HG03060 (cell line): Measurements from ENCODE around the gene NTN5.
"Not testable (repeated sequence)": the region's sequence is repeated elsewhere in the genome, so short reads cannot be mapped to it uniquely, and the experiment has no call there.

Source experiments
- ATAC-seq: cut with Tn5 transposase; IDR thresholded peaks from one replicate; pipeline ENCODE4 v1.9.1; 2021; ENCODE audit warnings: low read depth, moderate number of reproducible peaks; ENCODE audit not compliant: unreplicated experiment

NTN5 gene

GRCh38 chr19:48702701-48703100 is 29.9 kb upstream of the NTN5 start:
- ATAC-seq, result no peak

DNA sequence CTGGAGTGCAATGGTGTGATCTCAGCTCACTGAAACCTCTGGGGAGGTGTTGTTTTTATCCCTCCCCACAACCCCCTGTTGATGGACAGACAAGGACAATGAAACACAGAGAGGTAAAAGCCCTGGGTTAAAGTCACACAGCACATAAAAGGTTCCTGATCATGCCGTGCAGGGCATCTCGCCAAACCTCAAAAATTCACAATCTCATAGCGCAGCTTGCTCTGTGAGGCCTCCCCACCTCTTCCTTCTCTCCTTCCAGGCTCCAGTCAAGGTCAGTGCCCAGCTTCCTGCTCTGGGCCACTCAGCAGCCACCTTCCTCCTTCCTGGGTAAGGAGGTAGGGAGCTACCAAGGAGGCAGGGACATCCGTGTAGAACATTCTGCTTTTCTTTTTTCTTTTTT is 25.2 kb upstream of the NTN5 start:
- no peak for ATAC-seq

DNA sequence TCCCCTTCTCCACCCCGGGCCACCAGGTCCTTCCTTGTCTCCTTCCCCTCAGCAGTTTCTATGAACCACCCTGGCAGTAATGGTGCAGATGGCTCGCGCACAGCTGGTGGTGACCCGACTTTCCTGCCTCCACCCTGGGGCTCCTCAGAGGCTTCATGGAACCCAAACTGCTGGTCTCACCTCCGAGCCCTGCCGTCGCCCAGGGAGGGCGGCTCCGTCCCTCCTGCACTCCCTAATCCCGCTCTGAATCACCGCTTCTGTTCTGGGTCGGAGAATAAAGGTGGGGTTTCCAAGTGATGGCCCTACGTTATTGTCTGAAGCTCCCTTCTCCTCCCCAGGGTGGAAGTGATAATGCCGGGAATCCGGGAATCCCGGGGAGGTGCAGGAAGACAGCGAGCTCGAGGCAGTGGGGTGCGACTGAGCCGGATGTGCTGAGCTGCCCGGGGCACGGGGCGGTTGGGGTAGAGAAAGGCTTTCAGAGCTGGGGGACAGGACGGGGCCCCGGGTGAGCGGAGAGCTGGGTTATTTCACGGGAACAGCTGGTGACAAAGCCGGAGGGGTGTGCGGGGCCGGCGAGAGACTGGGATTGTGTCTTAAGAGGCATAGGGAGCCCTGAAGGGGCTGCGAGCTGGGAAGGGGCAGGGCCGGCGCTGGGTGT is 23.7 kb upstream of the NTN5 start:
- no peak for ATAC-seq

DNA sequence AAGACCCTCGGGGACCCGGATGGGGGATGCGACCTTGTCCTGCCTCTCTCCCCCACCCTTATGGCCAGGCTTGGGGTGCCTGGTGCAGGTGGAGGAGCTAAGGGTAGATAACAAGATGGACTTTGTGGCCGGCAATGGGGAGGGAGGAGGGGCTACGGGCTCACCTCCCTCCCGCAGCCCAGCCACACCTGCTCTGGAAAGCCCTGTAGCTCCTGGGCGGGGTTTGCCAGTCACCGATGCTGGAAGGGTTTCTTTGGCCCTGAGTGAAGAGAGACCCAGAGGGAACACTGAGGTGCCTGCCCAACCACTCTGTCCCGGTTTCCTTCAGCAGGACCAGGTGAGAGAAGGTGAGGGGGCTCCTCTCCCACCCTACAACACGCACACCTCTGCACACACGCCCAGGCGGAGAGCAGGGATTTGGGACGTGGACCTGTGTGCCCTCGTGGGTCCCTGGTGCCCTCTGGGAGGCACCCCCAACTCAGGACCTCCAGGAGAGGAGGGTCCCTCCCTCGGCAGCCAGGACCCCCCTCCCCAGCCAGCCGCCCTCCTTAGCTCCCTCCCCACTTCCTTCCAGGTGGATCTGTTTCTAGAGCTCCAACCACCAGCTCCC is 23.0 kb upstream of the NTN5 start, which contains the start of gene FUT2:
FUT2 (plus strand) TSS at position 229 of the 610 bp plus-strand sequence. CDS start 6,986 bp downstream, outside the sequence.
- no peak for ATAC-seq

- not testable (repeated sequence) for ATAC-seq
Measured at GRCh38 chr19:48693629-48694028, 20.8 kb upstream of the NTN5 start.

- ATAC-seq, result no peak
Measured at GRCh38 chr19:48689449-48689848, 16.6 kb upstream of the NTN5 start.

DNA sequence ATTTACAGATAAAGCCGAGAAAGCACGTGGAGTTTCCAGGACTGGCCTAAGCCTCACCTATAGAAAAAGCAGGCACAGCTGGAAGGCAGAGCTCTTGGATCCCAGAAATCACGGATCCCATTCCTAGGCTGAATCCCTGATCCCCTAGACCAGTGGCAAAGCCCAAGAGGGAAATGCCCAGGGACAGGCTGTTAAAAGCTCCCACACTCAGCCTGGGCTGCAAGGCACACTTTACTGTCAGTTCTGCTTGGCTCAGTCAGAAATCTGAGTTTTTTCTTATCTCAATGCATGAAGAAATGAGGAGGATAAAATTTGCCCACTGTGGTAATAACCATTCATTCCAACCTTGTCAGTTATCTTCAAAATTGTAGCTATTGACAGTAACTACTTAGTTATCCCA is 15.0 kb upstream of the NTN5 start:
- no peak for ATAC-seq

DNA sequence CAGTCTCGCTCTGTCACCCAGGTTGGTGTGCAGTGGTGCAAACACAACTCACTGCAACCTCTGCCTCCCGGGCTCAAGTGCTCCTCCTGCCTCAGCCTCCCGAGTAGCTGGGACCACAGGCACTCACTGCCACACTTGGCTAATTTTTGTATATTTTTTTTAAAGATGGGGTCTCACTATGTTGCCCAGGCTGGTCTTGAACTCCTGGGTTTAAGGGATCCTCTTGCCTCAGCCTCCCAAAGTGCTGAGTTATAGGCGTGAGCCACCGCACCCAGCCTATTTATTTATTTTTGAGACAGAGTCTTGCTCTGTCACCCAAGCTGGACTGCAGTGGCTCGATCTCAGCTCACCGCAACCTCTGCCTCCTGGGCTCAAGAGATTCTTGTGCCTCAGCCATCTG is 13.8 kb upstream of the NTN5 start:
- ATAC-seq, result not testable (repeated sequence)

- no peak for ATAC-seq
Measured at GRCh38 chr19:48686088-48686487, 13.3 kb upstream of the NTN5 start.

DNA sequence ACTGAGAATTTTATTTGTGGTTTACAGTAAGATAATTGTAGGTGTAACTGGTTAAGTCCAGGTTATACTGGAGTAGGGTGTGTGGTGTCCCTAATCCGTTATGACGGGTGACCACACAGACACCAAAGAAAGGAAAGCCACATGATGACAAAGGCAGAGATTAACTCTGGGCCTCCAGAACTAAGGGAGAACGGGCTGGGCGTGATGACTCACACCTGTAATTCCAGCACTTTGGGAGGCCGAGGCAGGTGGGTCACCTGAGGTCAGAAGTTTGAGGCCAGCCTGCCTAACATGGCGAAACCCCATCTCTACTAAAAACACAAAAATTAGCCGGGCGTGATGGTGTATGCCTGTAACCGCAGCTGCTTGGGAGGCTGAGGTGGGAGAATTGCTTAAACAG is 12.8 kb upstream of the NTN5 start:
- ATAC-seq, result no peak

DNA sequence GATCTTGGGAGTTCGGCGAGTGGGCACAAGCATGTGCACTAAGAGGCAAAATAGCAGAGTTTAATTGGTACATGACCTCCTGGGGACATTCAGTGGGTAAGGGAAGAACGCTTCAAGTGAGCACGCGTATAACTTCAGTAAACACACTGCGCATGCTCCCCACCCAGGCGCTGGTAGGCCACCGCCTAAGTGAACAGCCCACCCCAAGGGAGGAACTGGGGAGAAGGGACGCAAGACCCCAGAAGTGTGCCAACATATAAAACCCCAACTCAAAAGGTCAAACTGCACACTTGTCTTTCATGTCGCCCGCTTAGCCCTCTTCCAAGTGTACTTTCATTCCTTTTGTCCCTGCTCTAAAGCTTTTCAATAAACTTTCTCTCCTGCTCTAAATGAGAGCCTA is 10.5 kb upstream of the NTN5 start:
- no peak for ATAC-seq

- no peak for ATAC-seq
Measured at GRCh38 chr19:48681127-48681470, 8.3 kb upstream of the NTN5 start.

GRCh38 chr19:48680436-48681126 is 7.8 kb upstream of the NTN5 start:
- no peak for ATAC-seq

GRCh38 chr19:48680006-48680405 is 7.2 kb upstream of the NTN5 start:
- ATAC-seq, result not testable (repeated sequence)

DNA sequence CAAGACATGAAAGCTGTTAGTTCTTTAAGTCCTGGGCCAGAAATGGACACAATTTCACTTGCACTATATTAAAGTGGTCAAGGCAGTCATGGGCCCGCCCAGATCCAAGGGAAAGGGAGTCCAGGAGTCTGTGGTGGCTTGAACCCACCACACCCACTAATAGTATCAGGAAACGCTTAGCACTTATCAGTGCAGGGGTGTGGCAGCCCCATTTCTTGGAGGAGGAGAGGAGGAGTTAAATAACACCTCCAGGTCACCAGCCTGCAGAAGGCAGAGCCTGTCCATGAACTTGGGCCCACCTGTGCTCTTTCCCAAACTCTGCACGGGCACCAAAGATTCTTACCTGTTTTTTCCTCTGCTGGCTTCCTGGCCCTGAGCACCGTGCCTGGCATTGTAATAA is 5.4 kb upstream of the NTN5 start:
- no peak for ATAC-seq

- ATAC-seq, result no peak
Measured at GRCh38 chr19:48676887-48677286, 4.1 kb upstream of the NTN5 start.

DNA sequence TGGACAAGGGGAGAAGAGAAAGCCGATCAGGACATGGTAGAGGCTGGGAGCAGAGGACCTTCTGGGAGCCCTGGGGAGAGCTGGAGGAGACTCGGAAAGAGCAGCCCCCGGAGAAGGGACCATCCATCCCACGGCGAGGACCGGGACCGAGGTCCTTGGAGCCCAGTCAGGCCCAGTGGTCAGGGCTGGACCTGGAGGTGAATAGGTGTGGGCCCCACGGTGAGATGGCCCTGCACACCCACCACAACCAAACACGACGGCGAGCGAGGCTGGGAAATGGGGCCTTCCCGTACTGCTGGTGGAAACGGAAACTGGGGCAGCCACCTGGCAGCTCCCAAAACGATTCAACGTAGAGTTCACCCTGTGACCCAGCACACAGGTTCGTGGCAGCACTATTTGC is 3.7 kb upstream of the NTN5 start:
- ATAC-seq, result no peak

DNA sequence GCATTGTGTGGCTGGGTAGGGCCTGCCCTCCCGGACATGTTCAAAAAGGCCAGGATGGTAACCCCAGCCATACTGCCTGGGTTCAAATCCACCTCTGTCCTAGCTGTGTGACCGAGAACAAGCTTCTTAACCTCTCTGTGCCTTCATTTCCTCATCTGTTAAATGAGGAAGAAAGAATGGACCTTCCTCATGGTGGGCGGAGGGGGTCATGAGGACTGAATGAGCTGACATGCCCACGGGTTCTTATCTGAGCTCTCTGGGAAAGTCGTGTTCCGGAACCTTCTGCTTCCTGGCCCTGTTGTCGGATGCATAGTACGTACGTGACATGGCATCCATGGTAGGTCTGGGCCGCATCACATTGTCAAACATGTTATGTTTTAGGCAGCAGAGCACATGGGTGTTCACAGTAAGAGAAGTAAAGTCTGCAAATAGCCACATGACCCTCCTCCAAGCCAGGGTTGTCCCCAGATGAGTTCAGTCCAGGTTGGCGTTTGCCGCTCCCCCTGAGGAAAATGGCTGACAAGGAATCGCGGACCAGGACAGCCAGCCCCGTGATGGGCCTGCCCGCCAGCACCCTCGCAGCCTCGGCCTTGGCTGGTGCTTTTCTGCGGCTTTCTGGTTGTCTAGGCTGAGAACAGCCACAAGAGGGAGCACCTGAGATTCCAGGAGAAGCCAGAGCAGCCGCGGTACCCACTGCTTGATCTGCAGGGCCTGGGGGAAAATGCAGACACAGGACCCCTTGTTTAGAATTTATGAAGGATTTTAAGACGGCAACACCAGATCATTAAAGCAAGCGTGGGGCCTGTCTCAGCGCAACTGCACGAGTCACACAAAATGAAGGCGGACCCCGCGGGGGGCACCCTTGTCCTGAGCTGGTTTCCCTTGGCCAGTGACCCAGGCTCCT is 2.4 kb upstream of the NTN5 start:
- no peak for ATAC-seq

- ATAC-seq, result no peak
Measured at GRCh38 chr19:48674216-48674809, 1.5 kb upstream of the NTN5 start.

- ATAC-seq, result no peak
Measured at GRCh38 chr19:48673436-48674100, 751 bp upstream of the NTN5 start.
